GM12878 (cell line): ENCODE measurements around the gene SPTLC3.

Experiments
- EZH2 ChIP-seq: IDR thresholded peaks from 2 replicates; pipeline ENCODE4 v1.6.1; 2012; ENCODE audit warnings: low read depth, mild to moderate bottlenecking, control low read depth, inconsistent platforms, low read length, borderline replicate concordance; ENCODE audit not compliant: control insufficient read depth
- JUNB ChIP-seq: IDR thresholded peaks from 2 replicates; pipeline ENCODE4 v1.6.1; 2016; ENCODE audit warnings: antibody characterized with exemption, mild to moderate bottlenecking
- MYC ChIP-seq: IDR thresholded peaks from 2 replicates; pipeline ENCODE4 v1.6.1; 2011; ENCODE audit warnings: mild to moderate bottlenecking, low read length, moderate library complexity, inconsistent platforms; ENCODE audit not compliant: insufficient read depth, insufficient replicate concordance, insufficient read length, severe bottlenecking
- TCF3 ChIP-seq: IDR thresholded peaks from 2 replicates; pipeline ENCODE4 v1.6.1; 2012; ENCODE audit warnings: low read depth, mild to moderate bottlenecking, low read length, borderline replicate concordance; ENCODE audit not compliant: insufficient read depth
- TF ChIP-seq, protein P1 (sequence below), 3 experiments: IDR thresholded peaks in 2 of 3; conservative IDR thresholded peaks in 1 of 3; 2 replicates each; pipeline ENCODE4 v1.5.1; 2011; ENCODE audit warnings: low read depth in 3 of 3, low read length in 3 of 3, mild to moderate bottlenecking in 3 of 3, control low read depth in 2 of 3, moderate library complexity in 2 of 3, inconsistent platforms in 1 of 3, mixed read lengths in 1 of 3; ENCODE audit not compliant: control insufficient read depth in 2 of 3, insufficient read depth in 1 of 3; ENCODE audit errors: extremely low read depth in 1 of 3
- TF ChIP-seq, protein P2 (sequence below): IDR thresholded peaks from 2 replicates; pipeline ENCODE4 v1.6.1; 2012; ENCODE audit warnings: low read depth, low read length, improper control_type of control experiment
- TF ChIP-seq, protein P3 (sequence below): fragments of 450-650 bp; formaldehyde crosslinking; IDR thresholded peaks from 2 replicates; pipeline ENCODE4 v1.4.0; 2020; ENCODE audit warnings: mild to moderate bottlenecking, moderate library complexity

DNA sequence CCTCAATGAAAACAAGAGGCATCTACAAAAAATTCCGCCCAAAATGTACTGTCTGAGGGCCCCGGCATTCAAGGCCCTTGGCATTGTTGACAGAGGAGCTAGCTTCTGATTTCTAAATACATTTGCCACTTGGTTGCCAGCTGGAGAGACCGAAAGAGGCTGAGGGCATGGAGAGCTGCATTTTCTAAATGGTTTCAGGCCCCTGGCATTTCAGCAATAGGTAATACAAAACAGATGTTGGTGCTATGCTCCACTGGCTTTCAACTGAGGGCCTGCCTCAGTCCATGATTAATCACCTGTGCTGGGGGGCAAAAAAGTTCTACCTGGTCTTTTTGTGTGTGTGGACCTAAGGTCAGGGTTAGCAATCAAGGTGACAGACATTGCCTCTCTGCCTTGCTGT, 132.8 kb downstream of the SPTLC3 start:
- TF ChIP-seq, protein P1, sequence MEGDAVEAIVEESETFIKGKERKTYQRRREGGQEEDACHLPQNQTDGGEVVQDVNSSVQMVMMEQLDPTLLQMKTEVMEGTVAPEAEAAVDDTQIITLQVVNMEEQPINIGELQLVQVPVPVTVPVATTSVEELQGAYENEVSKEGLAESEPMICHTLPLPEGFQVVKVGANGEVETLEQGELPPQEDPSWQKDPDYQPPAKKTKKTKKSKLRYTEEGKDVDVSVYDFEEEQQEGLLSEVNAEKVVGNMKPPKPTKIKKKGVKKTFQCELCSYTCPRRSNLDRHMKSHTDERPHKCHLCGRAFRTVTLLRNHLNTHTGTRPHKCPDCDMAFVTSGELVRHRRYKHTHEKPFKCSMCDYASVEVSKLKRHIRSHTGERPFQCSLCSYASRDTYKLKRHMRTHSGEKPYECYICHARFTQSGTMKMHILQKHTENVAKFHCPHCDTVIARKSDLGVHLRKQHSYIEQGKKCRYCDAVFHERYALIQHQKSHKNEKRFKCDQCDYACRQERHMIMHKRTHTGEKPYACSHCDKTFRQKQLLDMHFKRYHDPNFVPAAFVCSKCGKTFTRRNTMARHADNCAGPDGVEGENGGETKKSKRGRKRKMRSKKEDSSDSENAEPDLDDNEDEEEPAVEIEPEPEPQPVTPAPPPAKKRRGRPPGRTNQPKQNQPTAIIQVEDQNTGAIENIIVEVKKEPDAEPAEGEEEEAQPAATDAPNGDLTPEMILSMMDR (IDR thresholded peaks at IDR 0.05 in 2 of 3, conservative IDR thresholded peaks at IDR 0.05 in 1 of 3; ENCODE audit: control insufficient read depth in 2 of 3, extremely low read depth in 1 of 3, insufficient read depth in 1 of 3, low read depth in 3 of 3, low read length in 3 of 3) = no peak
- TF ChIP-seq, protein P2, sequence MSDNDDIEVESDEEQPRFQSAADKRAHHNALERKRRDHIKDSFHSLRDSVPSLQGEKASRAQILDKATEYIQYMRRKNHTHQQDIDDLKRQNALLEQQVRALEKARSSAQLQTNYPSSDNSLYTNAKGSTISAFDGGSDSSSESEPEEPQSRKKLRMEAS = no peak
- TF ChIP-seq, protein P3, sequence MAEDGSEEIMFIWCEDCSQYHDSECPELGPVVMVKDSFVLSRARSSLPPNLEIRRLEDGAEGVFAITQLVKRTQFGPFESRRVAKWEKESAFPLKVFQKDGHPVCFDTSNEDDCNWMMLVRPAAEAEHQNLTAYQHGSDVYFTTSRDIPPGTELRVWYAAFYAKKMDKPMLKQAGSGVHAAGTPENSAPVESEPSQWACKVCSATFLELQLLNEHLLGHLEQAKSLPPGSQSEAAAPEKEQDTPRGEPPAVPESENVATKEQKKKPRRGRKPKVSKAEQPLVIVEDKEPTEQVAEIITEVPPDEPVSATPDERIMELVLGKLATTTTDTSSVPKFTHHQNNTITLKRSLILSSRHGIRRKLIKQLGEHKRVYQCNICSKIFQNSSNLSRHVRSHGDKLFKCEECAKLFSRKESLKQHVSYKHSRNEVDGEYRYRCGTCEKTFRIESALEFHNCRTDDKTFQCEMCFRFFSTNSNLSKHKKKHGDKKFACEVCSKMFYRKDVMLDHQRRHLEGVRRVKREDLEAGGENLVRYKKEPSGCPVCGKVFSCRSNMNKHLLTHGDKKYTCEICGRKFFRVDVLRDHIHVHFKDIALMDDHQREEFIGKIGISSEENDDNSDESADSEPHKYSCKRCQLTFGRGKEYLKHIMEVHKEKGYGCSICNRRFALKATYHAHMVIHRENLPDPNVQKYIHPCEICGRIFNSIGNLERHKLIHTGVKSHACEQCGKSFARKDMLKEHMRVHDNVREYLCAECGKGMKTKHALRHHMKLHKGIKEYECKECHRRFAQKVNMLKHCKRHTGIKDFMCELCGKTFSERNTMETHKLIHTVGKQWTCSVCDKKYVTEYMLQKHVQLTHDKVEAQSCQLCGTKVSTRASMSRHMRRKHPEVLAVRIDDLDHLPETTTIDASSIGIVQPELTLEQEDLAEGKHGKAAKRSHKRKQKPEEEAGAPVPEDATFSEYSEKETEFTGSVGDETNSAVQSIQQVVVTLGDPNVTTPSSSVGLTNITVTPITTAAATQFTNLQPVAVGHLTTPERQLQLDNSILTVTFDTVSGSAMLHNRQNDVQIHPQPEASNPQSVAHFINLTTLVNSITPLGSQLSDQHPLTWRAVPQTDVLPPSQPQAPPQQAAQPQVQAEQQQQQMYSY (CRISPR knock-in tag) = no peak
- TF ChIP-seq EZH2 = no peak
- no peak for TF ChIP-seq JUNB
- no peak for TF ChIP-seq MYC
- no peak for TF ChIP-seq TCF3
